ENCODE measurements around the gene EXT2.

Gene EXT2

DNA sequence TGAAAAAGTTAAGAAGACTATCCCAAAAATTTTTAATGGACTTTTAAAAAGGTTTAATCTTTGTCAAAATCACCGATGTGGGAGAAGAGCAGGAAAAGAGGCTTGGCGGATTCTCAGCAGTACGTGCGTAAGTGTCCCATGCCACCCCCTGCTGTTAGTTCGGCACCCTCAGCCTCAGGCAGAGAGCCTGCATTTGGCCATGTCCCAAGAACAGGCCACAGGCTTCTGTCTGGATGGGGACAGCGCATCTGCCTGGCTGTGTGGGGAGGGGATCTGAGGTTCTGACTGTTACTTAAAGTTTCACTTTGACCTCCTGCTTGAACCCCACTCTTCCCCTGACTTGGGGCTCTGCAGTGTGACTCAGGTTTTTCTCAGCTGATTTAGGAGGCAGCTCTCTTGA lies 35.3 kb downstream of the EXT2 start:
- H3K27me3 ChIP-seq (ENCODE audit: control insufficient read depth, insufficient read depth, low read length) = no peaks in the 10 kb centered on the region
- H3K36me3 ChIP-seq (ENCODE audit: control insufficient read depth, insufficient read depth, low read length) = peaks cover 2% of the 10 kb centered on the region; the same call in 1 of the 2 replicates
- no peaks in the 10 kb centered on the region for H3K9me3 ChIP-seq (ENCODE audit: control insufficient read depth, insufficient read depth, low read length)
- no peak for DNase-seq (ENCODE audit: low read depth, low spot score)
- no peaks in the 10 kb centered on the region for H3K4me1 ChIP-seq (ENCODE audit: control insufficient read depth, insufficient read depth, low read length)
- no CpG with 5 or more reads among the region's 6 CpGs for WGBS (ENCODE audit: insufficient coverage, insufficient read length)
- H3K4me3 ChIP-seq (ENCODE audit: low read length) = no peak overlapping the region
- no peak overlapping the region for H3K27ac ChIP-seq (ENCODE audit: low read length)

DNA sequence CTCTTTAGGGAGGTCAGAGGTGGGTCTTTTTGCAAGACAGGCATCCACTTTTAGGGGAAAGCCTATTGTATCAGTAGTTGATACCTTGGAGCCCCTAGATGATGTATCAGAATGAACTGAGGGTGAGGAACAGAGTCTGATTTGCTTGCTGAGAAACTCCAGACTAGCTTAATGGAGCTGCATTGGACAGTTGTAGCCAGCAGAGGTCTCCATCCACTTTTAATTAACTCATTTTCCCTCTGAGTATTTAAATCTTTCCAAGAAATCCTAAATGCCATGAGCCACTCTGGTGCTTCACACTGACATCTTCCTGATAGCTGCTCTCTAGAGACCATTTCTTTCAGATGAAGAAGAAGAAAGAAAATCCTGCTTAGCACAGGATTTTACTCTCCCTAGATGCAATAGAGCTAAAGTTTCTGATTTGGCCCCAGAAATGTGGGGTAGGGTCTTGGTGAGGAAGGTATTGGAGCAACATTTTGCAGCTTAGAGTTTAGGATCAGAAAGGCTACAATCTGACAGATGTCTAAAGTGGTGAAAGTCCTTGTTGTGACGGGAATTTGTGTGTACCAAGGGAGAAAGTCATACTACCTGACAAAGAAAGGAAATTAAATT lies 38.0 kb downstream of the EXT2 start:
- Histone ChIP-seq H3K4me3 (ENCODE audit: low read length) (no peak overlapping the region), H3K27me3 (ENCODE audit: control insufficient read depth, insufficient read depth, low read length) (no peaks in the 10 kb centered on the region), H3K36me3 (ENCODE audit: control insufficient read depth, insufficient read depth, low read length) (no peaks in the 10 kb centered on the region), H3K4me1 (ENCODE audit: control insufficient read depth, insufficient read depth, low read length) (no peaks in the 10 kb centered on the region), H3K9me3 (ENCODE audit: control insufficient read depth, insufficient read depth, low read length) (no peaks in the 10 kb centered on the region), H3K27ac (ENCODE audit: low read length) (no peak overlapping the region)
- WGBS (ENCODE audit: insufficient coverage, insufficient read length) = no CpG with 5 or more reads among the region's 1 CpG
- peak; percentile 9 for DNase-seq (ENCODE audit: low read depth, low spot score)

DNA sequence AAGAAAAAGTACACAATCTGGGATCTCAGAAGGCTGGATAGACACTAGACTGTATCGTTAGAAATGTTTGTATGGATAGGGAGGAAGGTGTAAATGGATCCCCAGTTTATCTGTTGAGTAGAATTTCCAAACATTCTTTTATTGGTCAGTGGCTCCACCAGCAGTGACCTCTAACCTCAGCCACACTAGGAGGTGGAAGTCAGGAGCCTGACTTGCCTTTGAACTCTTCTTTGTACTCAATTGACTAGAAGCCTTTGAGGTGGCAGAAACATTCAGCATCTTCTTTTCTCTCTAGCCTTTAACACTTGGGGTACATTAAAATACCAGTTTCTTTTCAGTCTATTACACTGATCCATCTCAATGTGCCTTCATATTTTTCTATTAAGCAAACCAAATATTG lies 39.1 kb downstream of the EXT2 start:
- no CpG with 5 or more reads among the region's 1 CpG for WGBS (ENCODE audit: insufficient coverage, insufficient read length)
- Histone ChIP-seq H3K27me3 (ENCODE audit: control insufficient read depth, insufficient read depth, low read length) (no peaks in the 10 kb centered on the region), H3K4me3 (ENCODE audit: low read length) (no peak overlapping the region), H3K36me3 (ENCODE audit: control insufficient read depth, insufficient read depth, low read length) (no peaks in the 10 kb centered on the region), H3K4me1 (ENCODE audit: control insufficient read depth, insufficient read depth, low read length) (no peaks in the 10 kb centered on the region), H3K27ac (ENCODE audit: low read length) (no peak overlapping the region), H3K9me3 (ENCODE audit: control insufficient read depth, insufficient read depth, low read length) (no peaks in the 10 kb centered on the region)
- DNase-seq (ENCODE audit: low read depth, low spot score) = no peak

DNA sequence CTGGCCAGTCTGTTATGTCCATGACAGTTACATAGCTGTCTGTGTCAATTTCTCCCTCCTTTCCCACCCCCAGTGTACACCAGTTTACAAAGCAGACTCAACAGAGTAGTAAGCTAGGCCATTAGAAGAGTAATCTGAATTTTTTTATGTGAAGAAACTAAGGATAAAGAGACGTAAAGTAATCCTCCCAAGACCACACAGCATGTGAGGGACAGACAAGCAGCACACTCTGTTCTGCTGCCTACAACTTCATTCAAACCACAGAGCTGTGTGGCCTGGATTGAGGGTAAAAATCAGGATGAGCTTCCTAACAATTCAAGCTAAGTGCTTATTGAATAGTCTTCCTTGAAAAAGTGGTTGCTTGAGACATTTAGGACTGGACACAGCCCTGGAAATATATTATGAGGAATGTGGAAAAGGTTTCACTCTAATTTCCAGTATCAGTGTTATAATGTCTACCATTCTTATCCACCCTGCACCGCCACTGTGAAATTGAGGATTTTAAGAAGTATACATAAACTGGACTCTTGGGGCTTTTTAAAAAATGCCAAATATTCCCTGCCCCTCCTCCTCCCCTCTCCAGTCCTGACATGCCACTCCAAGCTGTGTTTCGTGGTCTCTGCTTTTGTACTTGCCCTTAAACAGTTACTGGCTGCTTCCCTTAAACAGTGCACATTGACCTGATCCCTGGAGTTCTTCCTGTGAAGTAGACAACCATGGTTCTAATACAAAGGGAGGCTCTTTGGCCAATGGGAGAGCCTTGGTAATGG lies 40.9 kb downstream of the EXT2 start:
- Histone ChIP-seq H3K4me1 (ENCODE audit: control insufficient read depth, insufficient read depth, low read length) (no peaks in the 10 kb centered on the region), H3K9me3 (ENCODE audit: control insufficient read depth, insufficient read depth, low read length) (no peaks in the 10 kb centered on the region), H3K27me3 (ENCODE audit: control insufficient read depth, insufficient read depth, low read length) (no peaks in the 10 kb centered on the region), H3K4me3 (ENCODE audit: low read length) (no peak overlapping the region), H3K36me3 (ENCODE audit: control insufficient read depth, insufficient read depth, low read length) (no peaks in the 10 kb centered on the region), H3K27ac (ENCODE audit: low read length) (no peak overlapping the region)
- WGBS (ENCODE audit: insufficient coverage, insufficient read length) = no CpG with 5 or more reads among the region's 3 CpGs
- DNase-seq (ENCODE audit: low read depth, low spot score) = no peak

DNA sequence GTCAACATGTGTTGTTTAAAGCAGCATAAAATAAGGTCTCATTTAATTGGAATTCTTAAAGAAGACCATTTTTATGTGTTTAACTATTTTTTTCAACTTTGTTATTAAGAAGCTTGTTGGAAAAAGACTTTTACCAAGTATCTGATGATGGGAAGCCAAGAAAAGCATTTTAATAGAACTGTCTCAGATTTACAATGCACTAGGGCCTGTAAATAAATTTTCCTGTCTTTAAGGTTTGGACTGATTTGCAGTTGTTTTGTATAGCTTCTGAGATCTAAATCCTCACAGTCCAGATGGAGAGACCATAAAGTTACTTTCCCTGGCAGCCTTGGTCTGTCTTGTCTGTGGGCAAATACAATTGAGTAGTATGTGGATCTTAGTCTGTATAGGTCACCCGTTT lies 41.6 kb downstream of the EXT2 start:
- Histone ChIP-seq H3K36me3 (ENCODE audit: control insufficient read depth, insufficient read depth, low read length) (no peaks in the 10 kb centered on the region), H3K4me1 (ENCODE audit: control insufficient read depth, insufficient read depth, low read length) (no peaks in the 10 kb centered on the region), H3K4me3 (ENCODE audit: low read length) (no peak overlapping the region), H3K27ac (ENCODE audit: low read length) (no peak overlapping the region), H3K9me3 (ENCODE audit: control insufficient read depth, insufficient read depth, low read length) (no peaks in the 10 kb centered on the region), H3K27me3 (ENCODE audit: control insufficient read depth, insufficient read depth, low read length) (no peaks in the 10 kb centered on the region)
- no CpG with 5 or more reads among the region's 1 CpG for WGBS (ENCODE audit: insufficient coverage, insufficient read length)
- no peak for DNase-seq (ENCODE audit: low read depth, low spot score)

DNA sequence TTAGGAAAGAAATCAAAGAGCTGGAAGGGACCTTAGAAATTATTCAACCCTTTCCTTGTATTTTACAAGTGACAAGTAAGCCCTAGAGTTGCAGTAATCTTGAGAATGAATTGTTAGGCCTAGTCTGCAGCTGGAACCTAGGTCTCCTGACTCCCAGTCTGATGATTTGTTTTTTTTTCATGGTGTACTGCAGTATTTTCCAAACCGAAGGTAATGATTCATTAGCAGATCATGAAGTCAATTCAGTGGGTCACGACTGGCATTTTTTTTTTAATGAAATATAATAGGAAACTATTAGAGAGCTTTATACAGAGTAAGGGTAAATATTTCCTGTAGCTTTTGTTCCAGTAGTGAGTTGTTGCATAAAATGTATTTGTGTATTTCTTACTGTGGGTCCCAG lies 42.8 kb downstream of the EXT2 start:
- Histone ChIP-seq H3K4me3 (ENCODE audit: low read length) (no peak overlapping the region), H3K36me3 (ENCODE audit: control insufficient read depth, insufficient read depth, low read length) (no peaks in the 10 kb centered on the region), H3K27me3 (ENCODE audit: control insufficient read depth, insufficient read depth, low read length) (no peaks in the 10 kb centered on the region), H3K4me1 (ENCODE audit: control insufficient read depth, insufficient read depth, low read length) (no peaks in the 10 kb centered on the region), H3K9me3 (ENCODE audit: control insufficient read depth, insufficient read depth, low read length) (no peaks in the 10 kb centered on the region), H3K27ac (ENCODE audit: low read length) (no peak overlapping the region)
- no peak for DNase-seq (ENCODE audit: low read depth, low spot score)
- no CpG with 5 or more reads among the region's 2 CpGs for WGBS (ENCODE audit: insufficient coverage, insufficient read length)

DNA sequence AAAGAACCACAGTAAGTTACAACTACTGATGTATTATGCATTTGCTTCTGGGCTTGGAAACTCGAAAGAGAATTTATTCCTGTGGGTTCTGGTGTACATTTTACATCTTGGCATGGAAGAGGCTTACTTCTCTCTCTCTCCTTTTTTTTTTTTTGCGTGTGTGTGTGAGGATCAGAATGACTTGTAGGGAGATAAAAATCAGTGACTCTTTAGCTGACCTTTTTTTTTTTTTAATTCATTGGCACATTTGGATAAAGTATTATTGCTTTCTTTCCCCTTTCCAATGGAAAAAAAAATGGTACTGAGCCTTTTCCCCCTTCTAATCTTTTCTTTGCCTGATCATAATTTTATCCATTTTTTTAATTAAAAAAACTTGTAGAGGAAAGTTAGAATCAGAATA lies 43.5 kb downstream of the EXT2 start:
- H3K27me3 ChIP-seq (ENCODE audit: control insufficient read depth, insufficient read depth, low read length) = no peaks in the 10 kb centered on the region
- no peak overlapping the region for H3K4me3 ChIP-seq (ENCODE audit: low read length)
- no peaks in the 10 kb centered on the region for H3K9me3 ChIP-seq (ENCODE audit: control insufficient read depth, insufficient read depth, low read length)
- WGBS (ENCODE audit: insufficient coverage, insufficient read length) = no CpG with 5 or more reads among the region's 2 CpGs
- no peak overlapping the region for H3K27ac ChIP-seq (ENCODE audit: low read length)
- no peaks in the 10 kb centered on the region for H3K36me3 ChIP-seq (ENCODE audit: control insufficient read depth, insufficient read depth, low read length)
- no peak for DNase-seq (ENCODE audit: low read depth, low spot score)
- H3K4me1 ChIP-seq (ENCODE audit: control insufficient read depth, insufficient read depth, low read length) = no peaks in the 10 kb centered on the region

DNA sequence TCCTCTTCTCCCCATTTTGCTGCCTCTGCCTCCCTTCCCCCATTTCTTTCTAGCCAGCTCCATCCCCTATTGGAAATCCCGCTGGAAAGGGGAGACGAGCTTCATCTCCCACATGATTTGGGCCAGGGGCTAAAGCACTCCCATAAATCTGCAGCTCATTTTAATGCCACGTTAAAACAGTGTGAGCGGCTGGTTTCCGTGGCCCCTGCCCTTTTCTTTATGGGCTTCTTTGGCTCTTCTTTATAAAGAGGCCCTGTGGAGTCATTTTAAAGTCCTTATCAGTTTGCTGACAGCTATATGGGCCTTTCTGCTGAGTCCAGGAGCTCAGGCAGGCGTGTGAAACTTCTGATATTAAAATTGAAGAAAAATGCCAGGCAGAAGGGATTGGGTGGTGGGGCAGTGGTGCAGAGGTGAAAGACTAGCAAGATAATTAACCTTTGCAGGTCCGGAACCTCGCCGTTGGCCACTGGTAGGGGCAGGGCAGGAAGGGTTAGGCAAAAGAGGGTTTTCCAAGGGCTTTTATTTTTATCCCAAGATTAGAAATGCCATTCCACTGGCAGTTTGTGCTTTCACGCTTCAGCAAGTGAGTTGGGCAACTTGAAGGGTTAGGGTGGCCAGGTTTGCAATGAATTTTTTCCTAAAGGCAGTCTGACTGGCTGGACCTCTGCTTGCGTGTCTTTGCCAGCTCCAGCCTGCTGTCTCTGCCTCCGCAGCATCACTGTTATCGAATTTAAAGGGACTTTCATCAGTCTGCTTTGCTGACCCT lies 44.3 kb downstream of the EXT2 start:
- Histone ChIP-seq H3K4me3 (ENCODE audit: low read length) (no peak overlapping the region), H3K4me1 (ENCODE audit: control insufficient read depth, insufficient read depth, low read length) (no peaks in the 10 kb centered on the region)

DNA sequence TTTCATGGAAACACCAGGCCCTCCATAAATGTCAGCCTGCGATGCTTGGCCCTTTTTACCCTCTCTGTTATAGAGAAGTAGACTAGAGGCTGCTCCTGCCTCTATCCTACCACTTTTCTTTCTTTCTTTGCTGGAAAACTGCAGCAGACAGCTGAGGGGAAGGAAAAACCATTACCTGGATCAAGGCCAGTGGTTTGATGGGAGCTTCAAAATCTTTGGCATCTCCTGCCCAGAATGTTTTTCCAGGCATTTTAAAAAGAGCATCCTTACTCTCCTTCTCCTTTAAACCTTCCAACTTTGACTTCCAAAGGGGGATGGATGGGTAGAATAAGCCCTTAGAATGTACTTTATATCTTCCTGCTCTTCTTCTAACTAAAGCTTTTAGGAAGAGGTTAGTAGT lies 44.9 kb downstream of the EXT2 start:
- Histone ChIP-seq H3K36me3 (ENCODE audit: control insufficient read depth, insufficient read depth, low read length) (no peaks in the 10 kb centered on the region), H3K27me3 (ENCODE audit: control insufficient read depth, insufficient read depth, low read length) (no peaks in the 10 kb centered on the region), H3K27ac (ENCODE audit: low read length) (no peak overlapping the region), H3K4me3 (ENCODE audit: low read length) (no peak overlapping the region), H3K9me3 (ENCODE audit: control insufficient read depth, insufficient read depth, low read length) (no peaks in the 10 kb centered on the region), H3K4me1 (ENCODE audit: control insufficient read depth, insufficient read depth, low read length) (no peaks in the 10 kb centered on the region)
- WGBS (ENCODE audit: insufficient coverage, insufficient read length) = no CpG with 5 or more reads among the region's 1 CpG
- DNase-seq (ENCODE audit: low read depth, low spot score) = no peak

More for the DNA sequence above, 44.3 kb downstream of the EXT2 start:
- Histone ChIP-seq H3K9me3 (ENCODE audit: control insufficient read depth, insufficient read depth, low read length) (no peaks in the 10 kb centered on the region), H3K27me3 (ENCODE audit: control insufficient read depth, insufficient read depth, low read length) (no peaks in the 10 kb centered on the region), H3K36me3 (ENCODE audit: control insufficient read depth, insufficient read depth, low read length) (no peaks in the 10 kb centered on the region), H3K27ac (ENCODE audit: low read length) (no peak overlapping the region)
- DNase-seq (ENCODE audit: low read depth, low spot score) = no peak
- no CpG with 5 or more reads among the region's 13 CpGs for WGBS (ENCODE audit: insufficient coverage, insufficient read length)

DNA sequence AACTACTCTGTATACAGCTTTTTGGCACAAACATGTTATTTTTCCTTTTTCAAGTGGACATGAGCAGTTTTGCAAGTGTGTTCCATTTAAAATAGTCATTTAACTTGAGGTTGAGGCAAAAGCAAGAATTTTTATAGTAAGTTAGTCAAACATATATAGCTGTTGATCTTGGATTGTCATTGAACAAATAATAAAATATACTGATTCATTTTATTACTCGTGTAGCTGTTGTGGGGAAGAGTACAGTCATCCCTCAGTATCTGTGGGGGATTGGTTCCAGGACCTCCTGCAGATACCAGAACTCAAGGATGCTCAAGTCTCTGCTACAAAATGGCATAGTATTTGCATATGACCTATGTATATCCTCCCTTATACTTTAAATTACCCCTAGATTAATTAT lies 45.3 kb downstream of the EXT2 start:
- H3K27ac ChIP-seq (ENCODE audit: low read length) = no peak overlapping the region
- H3K27me3 ChIP-seq (ENCODE audit: control insufficient read depth, insufficient read depth, low read length) = no peaks in the 10 kb centered on the region
- H3K4me3 ChIP-seq (ENCODE audit: low read length) = no peak overlapping the region
- WGBS (ENCODE audit: insufficient coverage, insufficient read length) = no CpG with 5 or more reads among the region's 1 CpG
- no peaks in the 10 kb centered on the region for H3K36me3 ChIP-seq (ENCODE audit: control insufficient read depth, insufficient read depth, low read length)
- DNase-seq (ENCODE audit: low read depth, low spot score) = no peak
- H3K9me3 ChIP-seq (ENCODE audit: control insufficient read depth, insufficient read depth, low read length) = no peaks in the 10 kb centered on the region
- H3K4me1 ChIP-seq (ENCODE audit: control insufficient read depth, insufficient read depth, low read length) = no peaks in the 10 kb centered on the region
